NCI-H1930 (cell line): Measurements from ENCODE around the gene WSCD2.
"Not testable (repeated sequence)": the region's sequence is repeated elsewhere in the genome, so short reads cannot be mapped to it uniquely, and the experiment has no call there.

Experiments used
- DNase-seq, 2 experiments: peaks; one replicate each; lab custom pipeline; 2025; lab: John Stamatoyannopoulos, UW

WSCD2 gene

GRCh38 chr12:108196921-108197320 lies 67.8 kb downstream of the WSCD2 start:
- no peak for DNase-seq

DNA sequence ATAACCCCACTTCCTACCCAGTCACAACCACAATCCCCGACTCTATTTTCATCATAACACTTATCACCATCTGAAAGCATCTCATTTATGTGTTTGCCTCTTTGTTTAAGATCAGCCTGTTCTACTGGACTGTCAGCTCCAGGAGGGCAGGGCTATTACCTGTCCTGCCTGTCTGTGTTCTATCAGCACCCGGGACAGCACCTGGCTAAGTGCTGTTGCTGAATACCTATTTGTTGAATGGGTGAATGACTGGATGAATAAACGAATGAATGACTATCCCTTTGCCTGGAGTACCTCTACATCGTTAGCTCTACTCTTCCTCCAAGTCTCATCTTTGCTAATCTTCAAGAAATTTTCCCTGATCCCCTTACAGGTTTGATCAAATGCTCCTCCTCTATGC lies 69.0 kb downstream of the WSCD2 start:
- DNase-seq, result no peak

DNA sequence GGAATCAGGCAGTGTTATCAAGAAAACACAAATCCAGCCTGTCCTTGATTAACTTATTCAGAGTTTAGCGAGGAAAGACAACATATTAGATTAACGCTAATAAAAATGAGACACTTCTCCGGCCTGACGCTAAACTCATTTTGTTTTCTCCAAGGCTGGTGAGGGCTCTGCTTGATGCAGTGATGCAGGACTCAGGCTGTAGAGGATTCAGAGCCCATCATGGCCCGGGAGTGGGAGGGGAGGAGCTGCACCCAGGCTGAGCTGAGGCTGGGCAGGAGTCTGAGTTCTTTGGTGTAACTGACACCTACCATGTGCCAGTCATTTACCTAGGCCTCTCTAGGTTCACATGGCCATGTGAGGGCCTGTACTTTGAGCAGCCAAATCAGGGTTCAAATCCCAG lies 70.0 kb downstream of the WSCD2 start:
- DNase-seq, result no peak

DNA sequence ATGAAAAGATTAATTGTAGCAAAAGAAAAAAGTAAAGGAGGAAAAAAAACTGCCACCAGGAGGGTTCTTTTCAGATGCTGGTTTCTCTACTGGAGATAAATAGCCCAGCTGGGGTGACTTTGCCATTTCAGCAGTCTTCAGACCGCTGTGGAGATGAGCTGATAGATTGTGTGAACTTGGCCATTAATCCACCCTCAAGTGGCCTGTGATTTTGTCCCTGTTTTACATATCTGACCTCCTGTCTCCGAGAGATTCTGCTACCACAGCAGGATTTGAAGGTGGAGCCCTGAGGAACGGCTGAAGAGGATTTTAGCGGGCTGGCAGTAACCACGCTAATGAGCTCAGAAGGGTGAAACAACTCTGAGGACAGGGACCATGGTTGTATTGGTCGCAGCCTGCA lies 72.7 kb downstream of the WSCD2 start:
- no peak for DNase-seq

- DNase-seq, result no peak
Measured at GRCh38 chr12:108204117-108204987, 75.3 kb downstream of the WSCD2 start.

GRCh38 chr12:108205864-108206263 lies 76.8 kb downstream of the WSCD2 start:
- DNase-seq, result no peak

DNA sequence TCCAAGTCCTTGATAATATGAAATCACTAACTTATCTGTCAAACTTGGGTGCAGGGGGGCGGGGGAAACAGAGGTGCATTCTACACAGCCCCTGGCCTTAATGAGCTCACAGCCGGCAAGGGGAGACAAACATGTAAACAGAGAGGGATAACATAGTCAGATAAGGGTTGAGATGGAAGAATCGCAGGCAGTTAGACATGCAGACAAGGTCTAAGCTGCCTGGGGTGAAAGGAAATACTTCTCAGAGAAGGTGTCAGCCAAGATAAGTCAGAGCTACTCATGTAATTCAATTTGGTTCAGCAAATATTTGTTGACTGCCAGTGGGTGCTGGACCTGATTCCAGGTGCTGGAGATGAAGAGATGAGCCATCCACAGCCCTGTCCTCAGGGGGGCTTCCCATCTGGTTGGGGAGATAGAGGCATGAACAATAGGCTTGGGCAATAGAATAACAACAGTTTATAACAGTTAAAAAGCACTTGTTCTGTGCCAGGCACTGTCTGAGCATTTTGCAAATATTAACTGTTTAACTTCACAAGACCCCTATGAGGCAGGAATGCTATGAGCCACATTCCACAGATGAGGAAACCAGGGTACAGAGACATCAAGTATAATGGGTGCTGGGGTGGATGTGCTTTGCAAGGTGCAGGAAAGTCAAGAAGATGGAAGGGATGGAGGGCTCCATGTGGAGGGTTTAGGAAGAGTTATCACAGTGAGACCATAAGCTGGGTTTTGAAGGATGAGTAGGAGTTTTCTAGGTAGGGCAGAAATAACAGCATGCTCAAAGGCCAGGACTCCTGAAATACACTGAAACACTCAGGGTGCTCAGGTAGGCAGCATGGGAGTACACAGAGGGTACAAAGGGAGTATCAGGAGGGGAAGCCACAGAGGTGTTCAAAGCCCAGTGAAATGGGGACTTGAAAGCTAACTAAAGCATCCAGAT lies 79.0 kb downstream of the WSCD2 start:
- DNase-seq, result no peak

DNA sequence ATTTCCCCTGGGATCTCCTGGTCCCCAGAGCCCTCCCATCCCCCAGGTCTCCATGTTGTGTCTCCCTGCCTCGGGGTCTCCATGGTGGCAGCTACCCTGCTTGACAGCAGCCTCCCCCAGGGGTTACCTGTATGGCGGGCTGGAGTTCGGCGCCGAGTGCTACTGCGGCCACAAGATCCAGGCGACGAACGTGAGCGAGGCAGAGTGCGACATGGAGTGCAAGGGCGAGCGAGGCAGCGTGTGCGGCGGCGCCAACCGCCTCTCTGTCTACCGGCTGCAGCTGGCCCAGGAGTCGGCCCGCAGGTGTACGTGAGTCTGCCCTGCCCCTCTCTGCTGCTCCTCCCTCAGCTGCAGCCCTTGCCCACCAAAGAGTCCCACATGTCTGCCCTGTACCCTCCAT lies 80.9 kb downstream of the WSCD2 start:
- no peak for DNase-seq

DNA sequence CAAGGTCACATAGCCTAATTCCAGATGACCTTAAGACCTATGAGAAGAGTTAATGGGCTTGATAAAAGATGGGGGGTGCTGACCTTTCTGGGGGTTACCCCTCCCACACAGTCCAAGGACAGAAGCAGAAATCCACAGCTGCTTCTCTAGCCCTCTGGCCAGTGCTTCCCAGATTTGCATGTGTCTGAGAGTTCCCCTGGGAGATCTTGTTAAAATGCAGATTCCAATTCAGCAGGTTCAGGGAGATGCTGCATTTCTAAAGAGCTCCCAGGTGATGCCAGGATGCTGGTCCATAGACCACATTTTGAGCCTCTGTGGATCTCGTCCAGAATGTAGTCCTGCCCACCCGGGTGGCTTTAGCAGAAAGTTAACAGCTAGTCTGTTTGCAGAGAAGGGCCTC lies 82.1 kb downstream of the WSCD2 start:
- no peak for DNase-seq

DNA sequence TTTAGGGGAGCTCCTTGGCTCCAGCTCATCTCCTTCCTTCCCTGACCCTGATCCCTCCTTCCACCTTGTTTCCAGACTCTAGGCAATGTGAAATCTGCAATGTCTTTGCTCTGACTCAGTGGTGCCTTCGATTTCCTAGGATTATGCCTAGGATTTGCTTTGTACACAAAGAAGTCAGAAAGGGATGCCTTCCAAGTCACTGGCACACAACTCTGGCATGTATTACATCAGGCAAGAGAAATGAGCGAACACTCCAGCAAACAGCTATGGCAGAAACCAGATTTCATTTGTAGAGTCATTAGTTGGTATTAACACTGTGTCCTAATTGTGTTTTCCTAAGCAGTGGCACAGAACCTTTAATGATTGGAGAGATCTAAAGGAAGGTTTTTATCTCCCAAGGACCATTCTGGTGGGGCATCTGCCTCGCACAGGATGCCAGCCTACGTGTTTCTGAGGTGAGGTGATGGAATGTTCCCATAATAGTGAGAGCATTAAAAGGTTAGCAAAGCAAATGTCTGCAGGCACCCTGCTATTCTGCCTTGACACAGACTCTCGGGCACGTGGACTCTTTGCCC lies 84.9 kb downstream of the WSCD2 start:
- DNase-seq, result no peak

DNA sequence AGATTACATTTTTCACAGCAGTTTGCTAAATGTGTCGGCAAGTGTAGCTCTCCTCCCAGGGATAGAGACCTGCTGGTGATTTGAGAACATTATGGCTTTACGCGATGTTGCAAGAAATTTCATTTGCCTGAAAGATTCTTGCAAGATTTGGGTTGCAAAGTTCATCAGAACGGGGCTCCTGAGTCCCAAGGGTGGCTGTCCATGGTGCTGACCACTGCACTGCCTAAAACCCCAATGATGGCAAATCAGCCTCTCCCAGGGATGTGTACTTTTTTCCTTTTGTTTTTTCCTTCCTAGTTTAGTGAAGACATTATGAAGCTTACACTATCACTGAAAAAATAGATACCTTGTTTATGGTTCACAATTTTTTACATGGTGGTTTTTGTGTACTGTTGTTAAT lies 85.4 kb downstream of the WSCD2 start:
- DNase-seq, result no peak

DNA sequence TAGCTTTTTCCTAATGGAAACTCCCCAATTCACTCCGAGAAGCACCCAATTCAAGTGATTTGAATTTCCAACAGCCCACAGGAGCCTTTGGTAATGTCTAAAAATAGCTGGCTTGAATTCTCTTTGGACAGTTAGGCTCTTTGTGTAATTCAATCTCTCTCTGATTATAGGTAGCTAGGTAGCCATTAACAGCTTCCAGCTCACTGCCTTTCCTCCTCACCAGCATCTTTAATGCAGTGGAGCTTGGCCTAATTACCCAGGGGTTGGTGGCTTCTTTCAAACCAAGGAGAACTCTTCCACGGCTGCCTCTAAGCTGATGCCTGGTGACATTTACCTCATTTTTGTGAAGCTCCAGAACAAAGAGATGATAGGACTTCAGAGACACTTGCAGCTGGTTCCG lies 86.4 kb downstream of the WSCD2 start:
- DNase-seq, result no peak

GRCh38 chr12:108218921-108219320 lies 89.8 kb downstream of the WSCD2 start:
- no peak for DNase-seq

DNA sequence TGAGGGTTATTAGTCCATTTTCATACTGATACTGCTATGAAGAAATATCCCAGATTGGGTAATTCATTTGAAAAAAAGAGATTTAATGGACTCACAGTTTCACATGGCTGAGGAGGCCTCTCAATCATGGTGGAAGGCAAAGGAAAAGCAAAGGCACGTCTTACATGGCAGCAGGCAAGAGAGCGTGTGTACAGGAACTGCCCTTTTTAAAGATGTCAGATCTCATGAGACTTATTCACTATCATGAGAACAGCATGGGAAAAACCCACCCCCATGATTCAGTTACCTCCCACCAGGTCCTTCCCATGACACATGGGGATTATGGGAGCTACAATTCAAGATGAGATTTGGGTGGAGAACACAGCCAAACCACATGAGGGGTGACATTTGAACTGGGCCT lies 96.0 kb downstream of the WSCD2 start:
- DNase-seq, result not testable (repeated sequence)

DNA sequence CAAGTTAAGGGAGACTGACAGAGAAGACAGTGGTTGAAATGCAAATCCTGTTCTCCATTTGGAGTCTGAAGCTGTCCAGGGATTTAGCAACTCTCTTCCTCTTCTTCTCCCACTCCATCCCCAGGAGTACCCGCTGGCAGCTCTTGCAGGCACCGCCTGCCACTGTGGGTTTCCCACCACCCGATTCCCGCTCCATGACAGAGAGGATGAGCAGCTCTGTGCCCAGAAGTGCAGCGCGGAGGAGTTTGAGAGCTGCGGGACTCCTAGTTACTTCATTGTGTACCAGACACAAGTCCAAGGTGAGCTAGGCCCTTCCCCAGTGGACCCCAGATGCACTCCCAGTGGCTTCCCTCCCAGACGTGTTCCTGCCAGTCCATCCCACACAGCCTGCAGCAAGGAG lies 97.8 kb downstream of the WSCD2 start:
- no peak for DNase-seq

- DNase-seq, result no peak
Measured at GRCh38 chr12:108228746-108229145, 99.7 kb downstream of the WSCD2 start.

GRCh38 chr12:108231109-108231905 lies 102.2 kb downstream of the WSCD2 start:
- no peak for DNase-seq

DNA sequence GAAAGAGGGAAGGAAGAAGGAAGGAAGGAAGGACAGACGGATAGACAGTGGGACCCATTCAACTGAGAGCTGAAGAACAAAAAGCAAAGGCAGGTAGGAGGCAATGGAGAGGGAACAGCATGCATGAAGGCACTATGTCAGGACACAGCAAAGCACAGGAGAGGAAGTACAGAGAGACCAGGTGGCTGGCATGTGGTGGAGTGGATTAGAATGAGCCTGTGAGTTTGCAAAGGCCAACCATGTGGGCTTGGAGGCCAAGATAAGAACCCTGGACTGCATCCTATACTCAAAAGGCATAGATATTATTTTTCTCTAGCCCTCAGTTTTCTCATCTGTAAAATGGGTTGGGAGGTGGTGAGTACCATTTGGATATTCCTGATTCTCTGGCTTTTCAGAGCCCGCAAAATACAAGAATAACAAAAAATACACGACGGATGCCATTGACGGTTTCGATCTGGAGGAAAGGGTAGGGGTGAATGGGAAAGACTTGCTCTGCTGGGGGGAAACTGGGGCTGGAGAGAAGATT lies 102.9 kb downstream of the WSCD2 start:
- no peak for DNase-seq

DNA sequence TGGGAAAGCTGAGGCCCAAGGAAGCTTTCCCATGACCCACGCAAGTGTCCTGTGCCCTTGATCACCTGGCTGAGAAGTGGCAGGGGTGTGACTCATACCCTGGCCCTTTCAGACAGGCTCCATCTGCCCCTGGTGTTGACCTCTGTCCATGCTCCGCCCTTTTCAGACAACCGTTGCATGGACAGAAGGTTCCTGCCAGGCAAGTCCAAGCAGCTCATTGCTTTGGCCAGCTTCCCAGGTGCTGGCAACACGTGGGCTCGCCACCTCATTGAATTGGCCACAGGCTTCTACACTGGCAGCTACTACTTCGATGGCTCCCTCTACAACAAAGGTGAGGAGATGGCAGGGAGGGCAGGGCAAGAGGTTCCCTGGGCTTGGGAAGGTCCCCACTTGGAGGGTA lies 103.5 kb downstream of the WSCD2 start:
- no peak for DNase-seq

DNA sequence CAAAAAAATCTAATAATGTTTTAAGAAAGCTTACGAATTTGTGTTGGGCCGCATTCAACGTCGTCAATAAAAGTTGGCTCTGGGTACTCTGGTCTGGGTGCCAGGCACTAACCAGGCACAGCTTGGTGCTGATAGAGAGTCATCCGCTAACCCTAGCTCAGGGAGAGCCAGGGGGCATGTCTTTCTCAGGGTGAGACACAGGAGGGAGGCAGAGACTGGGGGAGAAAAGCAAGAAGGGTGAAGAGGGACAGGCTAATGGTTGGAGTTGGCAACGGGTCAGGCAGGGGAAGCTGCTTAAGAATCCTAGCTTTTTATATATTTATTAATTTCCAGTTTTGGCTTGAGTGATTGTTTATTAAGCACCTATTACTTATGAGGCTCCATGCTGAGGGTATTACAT lies 105.1 kb downstream of the WSCD2 start:
- DNase-seq, result no peak

GRCh38 chr12:108235197-108235984 lies 106.3 kb downstream of the WSCD2 start:
- no peak for DNase-seq
